ENCODE data around the gene KLHDC8A.

DNA sequence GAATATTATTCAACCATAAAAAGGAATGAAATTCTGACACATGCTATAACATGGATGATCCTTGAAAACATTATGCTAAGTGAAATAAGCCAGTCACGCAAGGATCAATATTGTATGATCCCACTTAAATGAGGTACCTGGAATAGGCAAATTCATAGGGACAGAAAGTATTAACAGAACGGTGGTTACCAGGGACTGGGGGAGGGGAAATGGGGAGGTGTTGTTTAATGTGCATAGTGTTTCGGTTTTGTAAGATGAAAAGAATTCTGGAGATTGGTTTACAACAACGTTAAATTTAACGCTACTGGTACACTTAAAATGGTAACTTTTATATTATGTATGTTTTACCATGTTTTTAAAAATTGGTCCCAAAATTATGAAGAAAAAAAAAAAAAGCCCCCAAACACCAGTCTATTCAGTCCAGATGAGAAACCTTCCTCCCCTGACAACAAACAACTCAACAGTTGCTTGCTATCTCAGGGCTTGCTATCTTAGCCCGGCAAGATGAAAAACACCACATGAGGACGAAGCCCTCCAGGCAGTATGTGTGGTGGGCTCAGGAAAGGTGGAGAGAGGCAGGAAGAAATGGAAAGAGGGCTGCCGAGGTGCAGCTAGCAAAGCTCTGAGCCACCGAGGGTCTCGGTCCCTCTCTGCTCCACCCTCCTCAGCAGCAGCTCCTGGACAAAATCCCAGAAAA, 43.7 kb downstream of the KLHDC8A start:
- no peak for TF ChIP-seq GATA3 (IDR thresholded peaks at IDR 0.05; ENCODE audit: low read depth, low read length)
- TF ChIP-seq GATA2 (IDR thresholded peaks at IDR 0.05; ENCODE audit: low read depth, low read length): no peak
